A549 treated with dexamethasone at 1 μM for 4 hours (cell line): Measurements from ENCODE around the gene DIPK1A. TPM values are rescaled to one million over a fixed set of nuclear protein-coding genes. Genes with fewer than 3 reads are reported as not detected.

Source experiments
- total RNA-seq: library from RNA; stranded (reverse); fragments of 200-300 nt; extraction: Qiagen RNA extraction; gene quantifications from 5 replicates; pipeline ENCODE4 v1.2.3, GENCODE V29; 2022

DIPK1A gene
- total RNA-seq, result 7.6 to 9.5 TPM (median 8.9 TPM) in 5 replicates

GRCh38 chr1:92961131-92961895, at the start of gene DIPK1A:
Gene DIPK1A (minus strand): TSS chr1:92961462. CDS start chr1:92961429, 33 bp downstream.

GRCh38 chr1:92831762-92832536, 129.3 kb downstream of the DIPK1A start, which contains the start of gene RPL5:
Gene RPL5 (plus strand): TSS chr1:92832040. CDS start chr1:92832115, 75 bp downstream.

Other genes starting within 250 kb of the DIPK1A start
- 5.9 to 8.8 TPM (median 8.5 TPM) in 5 replicates for gene EVI5, start 176.4 kb downstream of the DIPK1A start, total RNA-seq
- 1,035 to 1,330 TPM (median 1,070 TPM) in 5 replicates for gene RPL5, start 129.4 kb downstream of the DIPK1A start, total RNA-seq
- gene MTF2, start 117.8 kb upstream of the DIPK1A start, total RNA-seq, result 10.2 to 14.3 TPM (median 11.8 TPM) in 5 replicates
- gene TMED5, start 219.0 kb upstream of the DIPK1A start, total RNA-seq, result 25.0 to 38.2 TPM (median 33.6 TPM) in 5 replicates
- gene CCDC18, start 219.3 kb upstream of the DIPK1A start, total RNA-seq, result 4.8 to 7.6 TPM (median 6.0 TPM) in 5 replicates